ENCODE data around the gene ZXDC.

ZXDC gene

GRCh38 chr3:126488886-126489569, 13.3 kb upstream of the ZXDC start:
- no peak for DNase-seq

- DNase-seq, result peak; percentile 10
These were observed 12.5 kb upstream of the ZXDC start for GRCh38 chr3:126488185-126488584.

- DNase-seq, result no peak
These were observed 11.6 kb upstream of the ZXDC start for GRCh38 chr3:126487151-126487771.

- DNase-seq, result no peak
These were observed 10.7 kb upstream of the ZXDC start for GRCh38 chr3:126486360-126486847.

- no peak for DNase-seq
These were observed 10.3 kb upstream of the ZXDC start for GRCh38 chr3:126485956-126486355.

- no peak for DNase-seq
These were observed 9.6 kb upstream of the ZXDC start for GRCh38 chr3:126485176-126485897.

- DNase-seq, result no peak
These were observed 9.0 kb upstream of the ZXDC start for GRCh38 chr3:126484662-126485061.

GRCh38 chr3:126484148-126484547, 8.5 kb upstream of the ZXDC start:
- no peak for DNase-seq

- no peak for DNase-seq
These were observed 7.7 kb upstream of the ZXDC start for GRCh38 chr3:126483321-126483761.

- no peak for DNase-seq
These were observed 7.0 kb upstream of the ZXDC start for GRCh38 chr3:126482503-126483255.

- DNase-seq, result no peak
These were observed 6.3 kb upstream of the ZXDC start for GRCh38 chr3:126481808-126482502.

- DNase-seq, result no peak
These were observed 5.2 kb upstream of the ZXDC start for GRCh38 chr3:126480861-126481260.

- no peak for DNase-seq
These were observed 4.5 kb upstream of the ZXDC start for GRCh38 chr3:126480206-126480605.

GRCh38 chr3:126479642-126480041, 4.0 kb upstream of the ZXDC start:
- no peak for DNase-seq

GRCh38 chr3:126478581-126479310, 3.1 kb upstream of the ZXDC start:
- DNase-seq, result no peak

- no peak for DNase-seq
These were observed 1.3 kb upstream of the ZXDC start for GRCh38 chr3:126477061-126477380.

GRCh38 chr3:126476166-126477060, 722 bp upstream of the ZXDC start:
- DNase-seq, result peak; percentile 81

GRCh38 chr3:126474498-126475412, 936 bp downstream of the ZXDC start:
- DNase-seq, result peak; percentile 66

- DNase-seq, result no peak
These were observed 2.2 kb downstream of the ZXDC start for GRCh38 chr3:126473292-126474168.

Measured in OCI-M1 (cell line).